Osteocyte (in vitro differentiated cells): ENCODE results near the gene FBXW9. TPM values are rescaled to one million over a fixed set of nuclear protein-coding genes. Genes with fewer than 3 reads are reported as not detected.

Source experiments
- DNase-seq: peaks from one replicate; pipeline ENCODE4 v3.0.0; 2021; ENCODE audit warnings: mixed read lengths; ENCODE audit not compliant: unreplicated experiment; ENCODE audit errors: extremely low spot score
- H3K27ac Mint-ChIP-seq: one replicate; pipeline ENCODE4 v1.8.0; 2021; ENCODE audit warnings: mild to moderate bottlenecking, mixed read lengths; ENCODE audit not compliant: unreplicated experiment
- H3K27me3 Mint-ChIP-seq: one replicate; pipeline ENCODE4 v1.8.0; 2021; ENCODE audit warnings: mixed read lengths; ENCODE audit not compliant: unreplicated experiment
- H3K36me3 Mint-ChIP-seq: one replicate; pipeline ENCODE4 v1.8.0; 2021; ENCODE audit warnings: mixed read lengths; ENCODE audit not compliant: unreplicated experiment
- H3K4me1 Mint-ChIP-seq: one replicate; pipeline ENCODE4 v1.8.0; 2021; ENCODE audit warnings: mixed read lengths; ENCODE audit not compliant: unreplicated experiment
- H3K4me3 Mint-ChIP-seq: one replicate; pipeline ENCODE4 v1.8.0; 2021; ENCODE audit warnings: mild to moderate bottlenecking, moderate library complexity, mixed read lengths; ENCODE audit not compliant: unreplicated experiment
- H3K9me3 Mint-ChIP-seq: one replicate; pipeline ENCODE4 v1.8.0; 2021; ENCODE audit warnings: mixed read lengths; ENCODE audit not compliant: unreplicated experiment
- CTCF ChIP-seq: fragments of 200-600 bp; sonication (generic); IDR thresholded peaks from 2 replicates; pipeline ENCODE4 v1.5.0; 2021; ENCODE audit warnings: antibody characterized with exemption, mild to moderate bottlenecking, moderate library complexity
- total RNA-seq: library from RNA; stranded (reverse); gene quantifications from 2 replicates; pipeline ENCODE4 v1.2.1, GENCODE V29; 2021

Gene FBXW9
- total RNA-seq, 1 donor from 2014 or later = 10.9 TPM

DNA sequence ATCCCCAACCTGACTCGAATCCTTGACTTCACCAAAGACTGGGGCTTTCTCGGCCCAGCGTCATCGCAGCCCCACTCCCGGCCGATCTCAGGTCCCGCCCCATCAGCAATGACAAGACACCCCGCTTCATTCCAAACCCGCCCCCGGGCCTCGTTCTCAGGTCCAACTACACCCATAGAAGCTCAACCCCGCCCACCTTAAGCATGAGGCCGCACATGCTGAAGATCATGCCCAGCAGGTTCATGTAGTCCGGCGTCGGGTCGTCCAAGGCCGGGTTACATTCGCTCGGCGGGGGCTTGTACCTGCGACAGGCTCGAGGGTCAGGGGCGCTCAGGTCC lies 27.5 kb downstream of the FBXW9 start:
- Mint-ChIP-seq H3K36me3 (peaks cover 7% of the 10 kb centered on the region), H3K27ac (peak overlapping the region; percentile 100), H3K9me3 (no peaks in the 10 kb centered on the region), H3K4me3 (peak overlapping the region; percentile 87), H3K4me1 (peaks cover 36% of the 10 kb centered on the region), H3K27me3 (no peaks in the 10 kb centered on the region)
- DNase-seq = no peak
- no peak for TF ChIP-seq CTCF

DNA sequence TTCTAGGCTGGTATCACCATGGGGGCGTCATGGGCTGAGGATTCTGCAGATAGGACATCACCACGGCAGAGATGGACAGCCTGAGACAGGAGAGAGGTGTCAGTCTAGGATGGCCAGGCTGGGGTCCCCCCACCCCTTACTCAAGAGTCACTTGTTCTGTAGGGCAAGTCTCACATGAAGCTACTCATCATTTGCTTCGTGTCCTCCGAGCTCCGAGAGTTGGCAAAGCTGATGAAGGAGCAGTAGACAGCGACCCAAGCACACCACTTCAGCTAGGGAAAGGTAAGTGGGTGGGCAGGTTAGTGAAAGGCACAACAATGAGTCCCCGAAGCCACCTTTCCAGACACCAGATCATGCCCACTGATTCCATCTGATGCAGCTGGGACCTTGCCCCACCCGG lies 28.1 kb downstream of the FBXW9 start:
- DNase-seq = no peak
- H3K4me3 Mint-ChIP-seq = peak overlapping the region; percentile 87
- H3K27me3 Mint-ChIP-seq = no peaks in the 10 kb centered on the region
- H3K27ac Mint-ChIP-seq = peak overlapping the region; percentile 100
- H3K36me3 Mint-ChIP-seq = peaks cover 6% of the 10 kb centered on the region
- no peaks in the 10 kb centered on the region for H3K9me3 Mint-ChIP-seq
- TF ChIP-seq CTCF = no peak
- H3K4me1 Mint-ChIP-seq = peaks cover 36% of the 10 kb centered on the region

GRCh38 chr19:12667731-12668302 lies 28.6 kb downstream of the FBXW9 start:
- no peak for DNase-seq
- peak overlapping the region; percentile 100 for H3K27ac Mint-ChIP-seq
- no peaks in the 10 kb centered on the region for H3K9me3 Mint-ChIP-seq
- peaks cover 9% of the 10 kb centered on the region for H3K36me3 Mint-ChIP-seq
- H3K27me3 Mint-ChIP-seq = no peaks in the 10 kb centered on the region
- peaks cover 36% of the 10 kb centered on the region for H3K4me1 Mint-ChIP-seq
- H3K4me3 Mint-ChIP-seq = peak overlapping the region; percentile 87
- no peak for TF ChIP-seq CTCF

GRCh38 chr19:12666265-12667048 lies 30.0 kb downstream of the FBXW9 start, which contains the start of the genes MAN2B1 and WDR83:
MAN2B1 (minus strand) TSS chr19:12666742; CDS start chr19:12666701, 41 bp downstream.
WDR83 (plus strand) TSS chr19:12666807; CDS start chr19:12669791, 2,984 bp downstream.
- Mint-ChIP-seq H3K27ac (peak within 1 kb of the TSS; percentile 67), H3K9me3 (no peaks in the 10 kb centered on the region), H3K27me3 (no peaks in the 10 kb centered on the region), H3K4me3 (peak within 1 kb of the TSS; percentile 87), H3K36me3 (peaks cover 3% of the 10 kb centered on the region), H3K4me1 (peaks cover 33% of the 10 kb centered on the region)
- no peak for TF ChIP-seq CTCF
- peak; percentile 91 for DNase-seq

- no peak for DNase-seq
- H3K4me1 Mint-ChIP-seq = peaks cover 33% of the 10 kb centered on the region
- peak overlapping the region; percentile 87 for H3K4me3 Mint-ChIP-seq
- H3K27ac Mint-ChIP-seq = peak overlapping the region; percentile 67
- peaks cover 3% of the 10 kb centered on the region for H3K36me3 Mint-ChIP-seq
- H3K9me3 Mint-ChIP-seq = no peaks in the 10 kb centered on the region
- H3K27me3 Mint-ChIP-seq = no peaks in the 10 kb centered on the region
- no peak for TF ChIP-seq CTCF
Measured at GRCh38 chr19:12665671-12666264, 30.7 kb downstream of the FBXW9 start.
